HEK293T (cell line): ENCODE results near the gene EIF1.
"Not testable (repeated sequence)": the region's sequence is repeated elsewhere in the genome, so short reads cannot be mapped to it uniquely, and the experiment has no call there.

ENCODE experiments used
- BHLHE40 ChIP-seq: fragments of 450-650 bp; IDR thresholded peaks from 2 replicates; pipeline ENCODE4 v1.6.1; 2016; ENCODE audit warnings: mild to moderate bottlenecking, moderate library complexity, borderline replicate concordance
- FOXK2 ChIP-seq: fragments of 450-650 bp; IDR thresholded peaks from 2 replicates; pipeline ENCODE4 v1.6.1; 2016; ENCODE audit warnings: mild to moderate bottlenecking
- FOXM1 ChIP-seq: fragments of 450-650 bp; IDR thresholded peaks from 2 replicates; pipeline ENCODE4 v1.6.1; 2017; ENCODE audit warnings: mild to moderate bottlenecking, borderline replicate concordance
- NFRKB ChIP-seq: fragments of 450-650 bp; IDR thresholded peaks from 2 replicates; pipeline ENCODE4 v1.6.1; 2016; ENCODE audit warnings: mild to moderate bottlenecking, moderate library complexity
- SUZ12 ChIP-seq: fragments of 450-650 bp; IDR thresholded peaks from 2 replicates; pipeline ENCODE4 v1.6.1; 2016; ENCODE audit warnings: mild to moderate bottlenecking

GRCh38 chr17:41675157-41676057, 13.3 kb upstream of the EIF1 start:
- TF ChIP-seq BHLHE40, FOXM1, NFRKB, FOXK2, SUZ12: not testable (repeated sequence)
